HepG2 (cell line): ENCODE data around the gene NOC2L. TPM values are rescaled to one million over a fixed set of nuclear protein-coding genes. Genes with fewer than 3 reads are reported as not detected.
A peak's percentile ranks its signal among the peaks of the same experiment; 100 is the strongest.

ENCODE experiments used
- ATAC-seq: fragments of 200-7000 bp; cut with Tn5 transposase; 3 replicates; pipeline ENCODE4 v1.9.1; 2020; ENCODE audit warnings: mild to moderate bottlenecking, moderate library complexity
- Bru-seq: library from RNA; stranded (reverse); fragments of 400-500 nt; gene quantifications from one replicate; lab custom pipeline; 2021; lab: Mats Ljungman, UMichigan
- BruChase-seq, 2 experiments: library from RNA; stranded (reverse); fragments of 400-500 nt; gene quantifications; one replicate each; lab custom pipeline; 2021; lab: Mats Ljungman, UMichigan
- BruUV-seq: library from RNA; stranded (reverse); fragments of 400-500 nt; replicated peaks from 2 replicates; lab custom pipeline; 2021; lab: Mats Ljungman, UMichigan
- CTCF ChIA-PET: fragments of 300-600 bp; formaldehyde crosslinking; extraction: SDS; loops from one replicate; lab custom pipeline; 2021; ENCODE audit warnings: low total read pairs, inconsistent platforms, low intra/inter-chr PET ratio; lab: Yijun Ruan, JAX
- POLR2A ChIA-PET: fragments of 350-600 bp; sonication (Branson Sonifier 250); formaldehyde crosslinking; loops from one replicate; lab custom pipeline; 2020; ENCODE audit warnings: antibody characterized with exemption, inconsistent platforms; lab: Yijun Ruan, JAX
- DNase-seq: peaks from one replicate; pipeline ENCODE4 v3.0.0-alpha.2; 2015; ENCODE audit warnings: low spot score
- FAIRE-seq: peaks from 3 replicates; lab custom pipeline; 2011; peaks lifted over from hg19 to GRCh38; lab: Jason Lieb, UNC
- H2AFZ ChIP-seq: one replicate; pipeline ENCODE4 v1.6.1; 2011; ENCODE audit warnings: low read length, inconsistent platforms
- H3K27ac ChIP-seq: fragments of 300-600 bp; 3 replicates; pipeline ENCODE4 v1.8.0; 2011; ENCODE audit warnings: mixed run types, mild to moderate bottlenecking, mixed read lengths, low read length, inconsistent platforms; ENCODE audit not compliant: insufficient read depth; ENCODE audit errors: extremely low read length
- H3K27me3 ChIP-seq, 2 experiments: fragments of 200-600 bp in 1 of 2; 2 replicates in 1 of 2; 3 replicates in 1 of 2; pipeline versions ENCODE4 v1.6.0 to v1.8.0; 2011; ENCODE audit warnings: low read length in 2 of 2, mild to moderate bottlenecking in 2 of 2, moderate library complexity in 2 of 2, inconsistent platforms in 1 of 2; ENCODE audit not compliant: insufficient read depth in 2 of 2, control insufficient read depth in 1 of 2
- H3K36me3 ChIP-seq, 2 experiments: fragments of 200-600 bp in 1 of 2; replicated peaks in 1 of 2; 2 replicates in 1 of 2; 3 replicates in 1 of 2; pipeline versions ENCODE4 v1.5.1 to v1.8.0; 2011; ENCODE audit warnings: low read length in 2 of 2, inconsistent platforms in 1 of 2; ENCODE audit not compliant: insufficient read depth in 2 of 2, control insufficient read depth in 1 of 2
- H3K4me1 ChIP-seq: 2 replicates; pipeline ENCODE4 v1.5.1; 2012; ENCODE audit warnings: low read length, inconsistent platforms; ENCODE audit not compliant: insufficient read depth
- H3K4me2 ChIP-seq: 2 replicates; pipeline ENCODE4 v1.6.0; 2011; ENCODE audit warnings: low read depth, low read length, inconsistent platforms
- H3K4me3 ChIP-seq, 3 experiments: fragments of 200-600 bp in 1 of 3; sonication (generic), shearing (Covaris generic) in 1 of 3; replicated peaks in 1 of 3; 2 replicates each; pipeline ENCODE4 v1.5.1; 2011 to 2016; ENCODE audit warnings: low read length in 3 of 3, inconsistent platforms in 2 of 3, low read depth in 2 of 3, mild to moderate bottlenecking in 2 of 3, control low read depth in 1 of 3, mixed read lengths in 1 of 3; ENCODE audit not compliant: insufficient read depth in 1 of 3
- H3K79me2 ChIP-seq: one replicate; pipeline ENCODE4 v1.6.1; 2011; ENCODE audit warnings: low read length, inconsistent platforms; ENCODE audit not compliant: insufficient read depth
- H3K9ac ChIP-seq: 2 replicates; pipeline ENCODE4 v1.6.0; 2011; ENCODE audit warnings: mild to moderate bottlenecking, low read depth, low read length, inconsistent platforms; ENCODE audit not compliant: insufficient read depth
- H3K9me3 ChIP-seq: 2 replicates; pipeline ENCODE4 v1.5.1; 2012; ENCODE audit warnings: mild to moderate bottlenecking, low read length
- H4K20me1 ChIP-seq: 2 replicates; pipeline ENCODE4 v1.6.0; 2011; ENCODE audit warnings: inconsistent platforms, mild to moderate bottlenecking, low read length, moderate library complexity; ENCODE audit not compliant: insufficient read depth
- KAT8 ChIP-seq: IDR thresholded peaks from 2 replicates; pipeline ENCODE4 v1.6.1; 2016; ENCODE audit warnings: missing genetic modification reagents, missing compliant biosample characterization
- MATR3 ChIP-seq: sonication (generic); formaldehyde crosslinking; IDR thresholded peaks from 2 replicates; pipeline ENCODE4 v1.4.0; 2020; ENCODE audit warnings: missing genetic modification reagents
- MAX ChIP-seq: IDR thresholded peaks from 2 replicates; pipeline ENCODE4 v1.6.1; 2012; ENCODE audit warnings: inconsistent platforms
- PHF20 ChIP-seq: sonication (generic); formaldehyde crosslinking; IDR thresholded peaks from 2 replicates; pipeline ENCODE4 v1.5.0; 2020; ENCODE audit warnings: mild to moderate bottlenecking, missing genetic modification reagents
- POLR2AphosphoS5 ChIP-seq: IDR thresholded peaks from 2 replicates; pipeline ENCODE4 v1.6.1; 2012; ENCODE audit warnings: low read depth, low read length
- RBFOX2 ChIP-seq: fragments of 200-400 bp; formaldehyde crosslinking; IDR thresholded peaks from 2 replicates; pipeline ENCODE4 v1.6.1; 2017; ENCODE audit warnings: low read depth, mild to moderate bottlenecking, low read length
- RFXAP ChIP-seq: sonication (generic); formaldehyde crosslinking; IDR thresholded peaks from 2 replicates; pipeline ENCODE4 v1.4.0; 2020; ENCODE audit warnings: missing genetic modification reagents, borderline replicate concordance
- ZBTB26 ChIP-seq: IDR thresholded peaks from 2 replicates; pipeline ENCODE4 v1.6.1; 2016; ENCODE audit warnings: missing compliant biosample characterization, missing genetic modification reagents, borderline replicate concordance
- ZNF503 ChIP-seq: sonication (generic); formaldehyde crosslinking; IDR thresholded peaks from 2 replicates; pipeline ENCODE4 v1.4.0; 2020; ENCODE audit warnings: missing genetic modification reagents
- ZNF749 ChIP-seq: sonication (generic); formaldehyde crosslinking; IDR thresholded peaks from 2 replicates; pipeline ENCODE4 v1.8.0; 2022; ENCODE audit warnings: mild to moderate bottlenecking, missing genetic modification reagents, moderate library complexity, borderline replicate concordance
- WGBS: methylation state at CpG from one replicate; pipeline ENCODE4 v1.1.6; 2017; ENCODE audit warnings: low lambda C conversion rate; 5-methylcytosine and 5-hydroxymethylcytosine counted together
- in situ Hi-C: cut with HindIII; loops from 2 replicates; pipeline ENCODE4 v1.10.0; 2017; ENCODE audit warnings: low pct_unique_long_range_greater_than_20kb; ENCODE audit not compliant: extremely low pct_ligation_motif_present
- intact Hi-C: fragments of 100-400 bp; cut with micrococcal nuclease; formaldehyde crosslinking; loops from one replicate; pipeline ENCODE4 v1.10.0; 2022; ENCODE audit not compliant: unreplicated experiment
- long read RNA-seq, 2 experiments: library from RNA in 1 of 2; library from polyadenylated mRNA in 1 of 2; stranded (forward) in 1 of 2; unstranded in 1 of 2; transcript quantifications; one replicate each; pipeline ENCODE4 v2.0.0, GENCODE V29; 2019 to 2022
- polyA minus RNA-seq, 3 experiments: library from RNA; depleted of rRNA, polyadenylated mRNA; stranded (reverse); fragments of >200 nt; gene quantifications; 2 replicates each; pipeline ENCODE4 v1.2.3, GENCODE V29; 2011; ENCODE audit warnings: low replicate concordance in 1 of 3
- polyA plus RNA-seq, 8 experiments: library from polyadenylated mRNA; depleted of rRNA in 3 of 8; stranded (reverse) in 7 of 8; unstranded in 1 of 8; fragments of >200 nt; fragmentation: Illumina TruSeq in 4 of 8; extraction: Trizol in 4 of 8; gene quantifications; 2 replicates each; pipeline versions ENCODE4 v1.2.1 to v1.2.3, GENCODE V29; 2011 to 2016; ENCODE audit warnings: low read depth in 4 of 8, missing spikeins in 1 of 8, mixed read lengths in 1 of 8; ENCODE audit not compliant: insufficient read depth in 1 of 8
- total RNA-seq, 5 experiments: library from RNA; depleted of rRNA; stranded (reverse); fragments of >200 nt; fragmentation: Illumina TruSeq; extraction: Trizol; gene quantifications; 2 replicates each; pipeline ENCODE4 v1.2.3, GENCODE V29; 2016; ENCODE audit warnings: low read depth in 1 of 5

The NOC2L gene
- total RNA-seq (2016; rRNA removed; fragmentation: Illumina TruSeq; extraction: Trizol) (91.6 and 103 TPM in 2 replicates), polyA plus RNA-seq (2011; rRNA removed) (32.0 and 40.5 TPM in 2 replicates), polyA minus RNA-seq (2011; rRNA and poly(A)+ RNA removed; ENCODE audit: low replicate concordance) (118 and 166 TPM in 2 replicates), Bru-seq, nascent RNA (percentile 64 among the genes with signal in this experiment), BruChase-seq, experiment 1, labeled RNA remaining after a 6-hour chase (percentile 87 among the genes with signal in this experiment), BruChase-seq, experiment 2, labeled RNA remaining after a 2-hour chase (percentile 80 among the genes with signal in this experiment)
- total RNA-seq (2016; cell fraction: cytosol; rRNA removed; fragmentation: Illumina TruSeq; extraction: Trizol; ENCODE audit: low read depth): 14.1 and 16.1 TPM in 2 replicates
- 81.2 and 109 TPM in 2 replicates for total RNA-seq (2016; cell fraction: insoluble cytoplasmic fraction; rRNA removed; fragmentation: Illumina TruSeq; extraction: Trizol)
- total RNA-seq (2016; cell fraction: membrane; rRNA removed; fragmentation: Illumina TruSeq; extraction: Trizol): 22.9 and 27.1 TPM in 2 replicates
- 53.2 and 63.8 TPM in 2 replicates for total RNA-seq (2016; cell fraction: nucleus; rRNA removed; fragmentation: Illumina TruSeq; extraction: Trizol)
- 33.6 and 44.6 TPM in 2 replicates for polyA plus RNA-seq (2011; cell fraction: cytosol; rRNA removed)
- polyA plus RNA-seq (2011; cell fraction: nucleus; rRNA removed): 85.2 and 96.0 TPM in 2 replicates
- polyA plus RNA-seq (2012): 41.8 and 44.3 TPM in 2 replicates
- 5.1 and 6.4 TPM in 2 replicates for polyA plus RNA-seq (2016; cell fraction: cytosol; fragmentation: Illumina TruSeq; extraction: Trizol; ENCODE audit: low read depth)
- 69.1 and 81.1 TPM in 2 replicates for polyA plus RNA-seq (2016; cell fraction: insoluble cytoplasmic fraction; fragmentation: Illumina TruSeq; extraction: Trizol; ENCODE audit: low read depth)
- polyA plus RNA-seq (2016; cell fraction: membrane; fragmentation: Illumina TruSeq; extraction: Trizol; ENCODE audit: low read depth): 9.8 and 11.1 TPM in 2 replicates
- polyA plus RNA-seq (2016; cell fraction: nucleus; fragmentation: Illumina TruSeq; extraction: Trizol; ENCODE audit: insufficient read depth, low read depth): 108 and 110 TPM in 2 replicates
- polyA minus RNA-seq (2011; cell fraction: cytosol; rRNA and poly(A)+ RNA removed): 43.1 and 44.0 TPM in 2 replicates
- polyA minus RNA-seq (2011; cell fraction: nucleus; rRNA and poly(A)+ RNA removed): 18.8 and 20.1 TPM in 2 replicates
- long read RNA-seq, experiment 1, transcript NOC2L-201 (19 exons, 2,790 nt): major isoform, 31 of 83 reads
- long read RNA-seq, experiment 1, partial matches to known transcripts: 17 of 83 reads
- long read RNA-seq, experiment 1, other reads (novel, unspliced or antisense): 34 of 83 reads
- long read RNA-seq, experiment 2, transcript NOC2L-201 (19 exons, 2,790 nt): major isoform, 28 of 184 reads
- long read RNA-seq, experiment 2, partial matches to known transcripts: 109 of 184 reads
- long read RNA-seq, experiment 2, other reads (novel, unspliced or antisense): 46 of 184 reads

GRCh38 chr1:958823-959730 lies at the start of gene NOC2L:
Gene NOC2L, minus strand, starts transcription at chr1:959256. Its CDS starts 16 bp downstream, at chr1:959240.
- DNase-seq (peak; percentile 72), ATAC-seq (peak; percentile 85), FAIRE-seq (no peak)
- H3K9me3 ChIP-seq: no peaks in the 10 kb centered on the region
- H3K9ac ChIP-seq: peak within 1 kb of the TSS; percentile 89
- no peak within 1 kb of the TSS for H2AFZ ChIP-seq
- in situ Hi-C loops: no loop called here
- intact Hi-C loops: loop anchor here (2.0 kb wide), 1 partner anchor 18 kb away; no protein-coding TSS in a partner anchor
- H4K20me1 ChIP-seq: peaks cover 13% of the 10 kb centered on the region
- H3K36me3 ChIP-seq: peaks cover 18 to 34% of the 10 kb centered on the region in 2 experiments
- peaks cover 0 to 4% of the 10 kb centered on the region in 2 experiments; a peak in 1 of 5 replicates for H3K27me3 ChIP-seq
- peaks cover 17% of the 10 kb centered on the region for H3K4me1 ChIP-seq
- peak within 1 kb of the TSS; percentile 83 to 100 (median 99) for H3K4me3 ChIP-seq
- TSS peak; percentile 78 for BruUV-seq
- ChIA-PET CTCF (no interaction called here), POLR2A (interaction anchor here (0.6 to 1.7 kb wide), 3 partner anchors 17 to 43 kb away, joined by 3 to 10 read pairs (median 4); no protein-coding TSS in a partner anchor)
- H3K27ac ChIP-seq: peak within 1 kb of the TSS; percentile 74
- H3K4me2 ChIP-seq: peak within 1 kb of the TSS; percentile 88
- WGBS: 0% methylated on average over 8 of the region's 101 CpGs
- peaks cover 21% of the 10 kb centered on the region for H3K79me2 ChIP-seq
- TF ChIP-seq MATR3 (CRISPR knock-in tag) (no peak), PHF20 (peak; percentile 89), RBFOX2 (peak; percentile 80), RFXAP (CRISPR knock-in tag) (peak; percentile 60; the same call in 1 of the 2 replicates), ZNF749 (CRISPR knock-in tag) (0 out of 2 replicates have a peak, but pooled peaks have one; percentile 53), ZNF503 (peak; percentile 58; the same call in 1 of the 2 replicates), MAX (peak; percentile 79), KAT8 (CRISPR knock-in tag) (peak; percentile 89), ZBTB26 (CRISPR knock-in tag) (0 out of 2 replicates have a peak, but pooled peaks have one; percentile 56), POLR2AphosphoS5 (peak; percentile 76)
